GM21737 (cell line): ENCODE measurements around the gene PRKCQ.
"Not testable (repeated sequence)": the region's sequence is repeated elsewhere in the genome, so short reads cannot be mapped to it uniquely, and the experiment has no call there.

Source experiments
- ATAC-seq: cut with Tn5 transposase; IDR thresholded peaks from one replicate; pipeline ENCODE4 v1.9.1; 2021; ENCODE audit warnings: mild to moderate bottlenecking, moderate library complexity; ENCODE audit not compliant: unreplicated experiment

The PRKCQ gene

DNA sequence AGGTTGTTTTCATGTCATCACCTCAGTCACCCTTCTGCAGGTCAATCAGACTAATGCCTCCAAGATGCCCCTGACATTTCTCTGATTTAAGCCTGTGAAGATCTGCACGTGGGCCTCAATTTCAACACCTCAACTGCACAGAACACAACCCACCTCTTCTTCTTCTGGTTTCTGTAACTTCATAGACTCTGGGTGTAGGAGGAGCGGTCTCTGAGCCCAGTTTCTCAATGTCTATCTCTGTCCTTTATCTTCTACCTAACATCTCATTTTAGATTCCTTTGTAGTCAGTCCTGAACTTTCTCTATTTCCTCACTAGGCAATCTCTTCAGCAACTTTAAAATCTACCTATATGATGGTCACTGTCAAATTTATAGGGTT lies 85.6 kb downstream of the PRKCQ start:
- ATAC-seq, result no peak

DNA sequence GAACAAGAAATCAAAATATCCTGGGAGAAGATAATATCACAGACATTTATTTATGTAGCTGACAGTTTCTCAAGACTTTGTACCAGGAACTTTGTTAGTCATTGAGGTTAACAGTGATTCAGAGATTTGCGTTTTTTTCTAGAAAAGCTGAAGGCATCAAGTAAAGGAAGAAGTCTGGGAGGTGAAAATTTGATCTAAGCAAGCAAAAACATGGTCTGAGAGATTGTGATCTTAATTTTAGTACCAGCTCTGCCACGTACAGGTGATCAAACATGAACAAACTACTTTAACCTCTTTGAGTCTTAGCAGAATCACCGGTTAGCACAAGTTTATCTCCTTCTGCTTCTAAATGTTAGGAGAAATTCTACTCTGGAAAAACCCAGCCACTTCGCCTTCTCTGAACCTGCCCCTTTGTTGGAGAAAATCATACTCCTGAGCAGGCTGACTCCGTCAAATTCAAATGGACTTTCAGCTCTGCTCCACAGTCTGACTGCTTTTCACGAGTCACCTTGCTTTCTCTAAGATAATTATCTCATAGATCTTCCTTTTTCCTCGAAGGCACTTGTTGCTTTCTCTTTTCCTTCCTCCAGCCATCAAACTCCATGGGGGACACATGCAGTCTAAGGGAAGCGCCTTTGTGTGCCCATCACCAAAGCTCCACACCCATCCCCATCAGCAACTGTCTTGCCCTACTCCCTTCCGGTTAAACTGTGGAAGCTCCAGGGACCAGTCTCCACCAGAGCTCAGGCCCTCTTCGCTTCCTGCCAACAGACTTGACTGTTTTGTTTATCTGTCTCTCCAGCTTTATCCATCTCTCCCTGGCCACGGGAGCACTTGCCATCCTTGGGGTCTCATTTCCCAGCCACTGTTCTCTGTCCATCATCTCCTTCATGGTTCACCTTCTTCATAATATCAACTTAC lies 86.3 kb downstream of the PRKCQ start:
- ATAC-seq, result no peak

- ATAC-seq, result no peak
These were observed 87.2 kb downstream of the PRKCQ start for GRCh38 chr10:6492896-6493295.

- ATAC-seq, result no peak
These were observed 88.1 kb downstream of the PRKCQ start for GRCh38 chr10:6491841-6492609.

GRCh38 chr10:6490614-6491013 lies 89.5 kb downstream of the PRKCQ start:
- no peak for ATAC-seq

DNA sequence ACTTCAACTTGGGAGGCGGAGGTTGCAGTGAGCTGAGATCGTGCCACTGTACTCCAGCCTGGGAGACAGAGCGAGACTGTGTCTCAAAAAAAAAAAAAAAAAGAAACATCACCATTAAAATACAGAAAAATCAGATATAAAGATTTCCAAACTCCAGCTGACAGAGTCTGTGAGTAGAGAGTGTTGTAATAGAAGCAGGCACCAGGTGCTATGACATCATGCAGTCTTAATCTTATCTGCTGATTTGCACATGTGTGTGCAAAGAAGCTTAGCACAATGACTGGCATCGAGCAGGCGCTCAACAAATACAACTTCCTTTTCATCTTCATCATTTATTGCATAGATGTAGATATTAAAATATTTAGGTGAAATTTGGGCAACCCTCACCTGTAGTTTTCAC lies 92.2 kb downstream of the PRKCQ start:
- no peak for ATAC-seq

DNA sequence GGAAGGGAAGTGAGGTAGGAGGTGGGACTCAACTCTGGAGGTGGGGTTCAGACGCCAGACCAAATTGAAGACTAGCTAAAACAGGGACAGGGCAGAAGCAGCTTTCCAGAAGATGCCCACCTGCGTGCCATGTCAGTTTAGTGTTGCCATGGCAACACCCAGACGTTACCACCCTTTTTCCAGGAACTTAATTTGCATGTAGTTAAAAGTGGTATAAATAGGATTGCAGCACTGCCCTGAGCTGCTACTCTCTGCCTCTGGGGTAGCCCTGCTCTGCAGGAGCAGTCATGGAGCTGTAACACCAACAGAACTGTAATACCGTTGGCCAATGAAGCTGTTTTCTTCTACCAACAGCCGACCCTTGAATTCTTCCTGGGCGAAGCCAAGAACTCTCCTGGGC lies 93.8 kb downstream of the PRKCQ start:
- ATAC-seq, result no peak

- no peak for ATAC-seq
These were observed 97.2 kb downstream of the PRKCQ start for GRCh38 chr10:6482737-6483357.

GRCh38 chr10:6478722-6479121 lies 101.4 kb downstream of the PRKCQ start:
- ATAC-seq, result no peak

DNA sequence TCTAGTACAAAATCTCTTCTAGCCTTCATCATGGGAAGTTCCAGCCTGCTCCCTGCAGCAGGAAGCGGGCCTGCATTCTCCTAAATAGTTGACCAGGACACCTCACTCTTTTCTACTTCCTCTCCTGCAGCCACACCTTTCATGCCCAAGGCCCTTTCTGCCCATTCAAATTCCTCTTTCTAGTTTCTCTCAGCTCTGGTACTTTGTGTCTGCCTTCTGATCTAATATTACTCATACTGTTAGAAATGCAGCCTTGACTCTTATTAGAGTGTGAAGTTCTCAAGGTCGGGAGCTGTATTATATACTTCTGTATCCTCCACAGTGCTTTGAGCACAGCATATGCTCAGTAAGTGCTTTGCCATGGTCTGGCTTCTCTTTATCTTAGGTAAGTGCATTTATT lies 103.1 kb downstream of the PRKCQ start:
- ATAC-seq, result no peak

- ATAC-seq, result no peak
These were observed 105.2 kb downstream of the PRKCQ start for GRCh38 chr10:6474871-6475270.

- ATAC-seq, result peak; percentile 66
These were observed 106.1 kb downstream of the PRKCQ start for GRCh38 chr10:6473901-6474370.

GRCh38 chr10:6473430-6473829 lies 106.6 kb downstream of the PRKCQ start:
- ATAC-seq, result no peak

DNA sequence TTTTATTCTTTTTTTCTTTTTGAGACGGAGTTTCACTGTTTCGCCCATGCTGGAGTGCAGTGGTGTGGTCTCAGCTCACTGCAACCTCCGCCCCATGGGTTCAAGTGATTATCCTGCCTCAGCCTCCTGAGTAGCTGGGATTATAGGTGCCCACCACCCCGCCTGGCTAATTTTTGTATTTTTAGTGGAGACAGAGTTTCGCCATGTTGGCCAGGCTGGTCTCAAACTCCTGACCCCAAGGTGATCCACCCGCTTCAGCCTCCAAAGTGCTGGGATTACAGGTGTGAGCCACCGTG lies 107.4 kb downstream of the PRKCQ start:
- not testable (repeated sequence) for ATAC-seq

- no peak for ATAC-seq
These were observed 109.0 kb downstream of the PRKCQ start for GRCh38 chr10:6470894-6471618.

DNA sequence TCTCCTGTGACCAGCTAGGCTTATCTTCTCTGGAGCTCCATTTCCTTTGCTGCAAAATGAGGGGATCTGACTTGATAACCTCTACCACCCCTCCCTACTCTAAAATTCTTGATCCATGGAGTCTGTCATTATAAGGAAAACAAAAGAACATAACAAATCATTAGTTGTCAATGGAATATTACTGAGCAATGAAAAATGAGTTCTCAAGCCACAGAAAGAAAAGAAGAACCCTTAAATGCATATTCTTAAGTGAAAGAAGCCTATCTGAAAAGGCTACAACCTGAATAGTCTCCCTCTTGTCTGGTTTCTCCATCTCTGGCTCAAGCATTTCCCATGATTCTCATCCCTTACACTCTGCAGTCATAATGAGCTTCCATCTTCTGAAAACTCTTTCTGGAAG lies 110.4 kb downstream of the PRKCQ start:
- ATAC-seq, result no peak

GRCh38 chr10:6465854-6466601 lies 114.0 kb downstream of the PRKCQ start:
- ATAC-seq, result no peak

- no peak for ATAC-seq
These were observed 114.6 kb downstream of the PRKCQ start for GRCh38 chr10:6465437-6465836.

GRCh38 chr10:6464862-6465430 lies 115.1 kb downstream of the PRKCQ start:
- no peak for ATAC-seq

GRCh38 chr10:6463366-6463765 lies 116.7 kb downstream of the PRKCQ start:
- no peak for ATAC-seq
